WTC11 (cell line): ENCODE data around the gene RING1. TPM values are rescaled to one million over a fixed set of nuclear protein-coding genes. Genes with fewer than 3 reads are reported as not detected.

Experiments used
- AFF4 ChIP-seq: sonication (generic); formaldehyde crosslinking; IDR thresholded peaks from 2 replicates; pipeline ENCODE4 v1.8.1; 2023; ENCODE audit warnings: mild to moderate bottlenecking, missing genetic modification reagents, borderline replicate concordance
- ARID4B ChIP-seq: sonication (generic); formaldehyde crosslinking; IDR thresholded peaks from 2 replicates; pipeline ENCODE4 v1.8.0; 2023; ENCODE audit warnings: missing genetic modification reagents, mild to moderate bottlenecking, borderline replicate concordance
- CBFB ChIP-seq: sonication (generic); formaldehyde crosslinking; IDR thresholded peaks from 2 replicates; pipeline ENCODE4 v1.8.1; 2022; ENCODE audit warnings: mild to moderate bottlenecking, low read depth, missing genetic modification reagents
- FOXK1 ChIP-seq: sonication (generic); formaldehyde crosslinking; IDR thresholded peaks from 2 replicates; pipeline ENCODE4 v1.8.0; 2022; ENCODE audit warnings: mild to moderate bottlenecking, moderate library complexity, missing genetic modification reagents
- NFATC4 ChIP-seq: fragments of 250-450 bp; sonication (Bioruptor Pico); IDR thresholded peaks from 2 replicates; pipeline ENCODE4 v1.9.0; 2021; ENCODE audit warnings: mild to moderate bottlenecking
- RORB ChIP-seq: fragments of 250-450 bp; sonication (Bioruptor Pico); IDR thresholded peaks from 2 replicates; pipeline ENCODE4 v1.9.0; 2021; ENCODE audit warnings: mild to moderate bottlenecking
- SP1 ChIP-seq: sonication (generic); formaldehyde crosslinking; conservative IDR thresholded peaks from 2 replicates; pipeline ENCODE4 v1.8.1; 2022; ENCODE audit warnings: missing genetic modification reagents
- ZNF121 ChIP-seq: sonication (generic); formaldehyde crosslinking; IDR thresholded peaks from 2 replicates; pipeline ENCODE4 v1.8.0; 2023; ENCODE audit warnings: missing genetic modification reagents
- ZNF396 ChIP-seq: fragments of 250-450 bp; sonication (Bioruptor Pico); IDR thresholded peaks from 2 replicates; pipeline ENCODE4 v1.8.0; 2021; ENCODE audit warnings: mild to moderate bottlenecking, moderate library complexity, borderline replicate concordance
- ZSCAN18 ChIP-seq: fragments of 250-450 bp; sonication (Bioruptor Pico); IDR thresholded peaks from 2 replicates; pipeline ENCODE4 v2.1.2; 2022; ENCODE audit warnings: mild to moderate bottlenecking, moderate library complexity
- total RNA-seq: library from RNA; stranded (reverse); gene quantifications from 3 replicates; pipeline ENCODE4 v1.2.3, GENCODE V29; 2021
- TF ChIP-seq, protein P1 (sequence below): sonication (generic); formaldehyde crosslinking; IDR thresholded peaks from 2 replicates; pipeline ENCODE4 v1.8.0; 2023; ENCODE audit warnings: mild to moderate bottlenecking, missing genetic modification reagents
- TF ChIP-seq, protein P2 (sequence below): sonication (generic); formaldehyde crosslinking; IDR thresholded peaks from 2 replicates; pipeline ENCODE4 v1.8.1; 2023; ENCODE audit warnings: mild to moderate bottlenecking, missing genetic modification reagents
- TF ChIP-seq, protein P3 (sequence below): sonication (generic); formaldehyde crosslinking; IDR thresholded peaks from 2 replicates; pipeline ENCODE4 v1.8.0; 2022; ENCODE audit warnings: missing genetic modification reagents
- TF ChIP-seq, protein P4 (sequence below): sonication (generic); formaldehyde crosslinking; IDR thresholded peaks from 2 replicates; pipeline ENCODE4 v1.8.1; 2023; ENCODE audit warnings: mild to moderate bottlenecking, missing genetic modification reagents, moderate library complexity
- TF ChIP-seq, protein P5 (sequence below): sonication (generic); formaldehyde crosslinking; IDR thresholded peaks from 2 replicates; pipeline ENCODE4 v1.8.1; 2023; ENCODE audit warnings: mild to moderate bottlenecking, missing genetic modification reagents, moderate library complexity

RING1 gene
- total RNA-seq, 1 experiment from 2014 or later: 26.6 TPM

DNA sequence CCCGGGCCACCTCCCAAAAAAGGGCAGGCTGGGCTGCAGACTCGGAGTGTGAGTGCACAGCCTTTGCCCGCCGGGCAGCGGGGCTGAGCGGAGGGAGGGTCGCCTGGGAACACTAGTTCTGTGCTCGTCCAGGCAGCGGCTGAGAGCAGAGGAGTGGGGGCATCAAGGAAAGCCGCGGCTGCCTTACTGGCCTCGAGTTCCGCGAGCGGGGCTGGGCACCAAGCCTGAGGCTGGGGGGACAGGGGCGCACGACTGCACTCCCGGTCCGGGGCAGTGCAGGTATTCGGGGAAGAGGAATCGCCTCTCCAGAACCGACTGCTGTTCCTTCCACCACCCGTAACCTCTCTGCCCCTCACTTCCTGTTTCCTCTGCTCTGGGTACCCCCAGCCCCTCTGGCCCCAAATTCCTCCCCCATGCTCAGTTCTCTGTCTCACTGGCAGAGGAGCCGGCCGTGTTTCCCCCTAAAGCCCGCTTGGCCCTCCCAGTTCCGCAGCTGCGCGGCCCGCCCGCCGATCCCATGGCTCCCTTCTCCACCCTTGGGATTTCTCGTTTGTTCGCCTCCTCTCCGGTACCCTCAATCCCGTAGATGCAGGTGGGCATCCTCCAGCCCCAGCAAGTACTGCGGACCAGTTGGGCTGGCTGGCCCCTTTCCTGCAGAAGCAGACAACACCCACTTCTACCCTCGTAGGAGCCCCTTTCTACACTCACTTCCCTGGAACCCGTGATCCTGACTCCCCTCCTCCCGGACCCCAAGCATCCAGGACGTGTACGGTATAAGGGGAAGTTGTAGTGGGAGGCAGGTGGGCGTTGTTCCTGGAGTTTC, 5.1 kb downstream of the RING1 start (continued):
- TF ChIP-seq, protein P1, sequence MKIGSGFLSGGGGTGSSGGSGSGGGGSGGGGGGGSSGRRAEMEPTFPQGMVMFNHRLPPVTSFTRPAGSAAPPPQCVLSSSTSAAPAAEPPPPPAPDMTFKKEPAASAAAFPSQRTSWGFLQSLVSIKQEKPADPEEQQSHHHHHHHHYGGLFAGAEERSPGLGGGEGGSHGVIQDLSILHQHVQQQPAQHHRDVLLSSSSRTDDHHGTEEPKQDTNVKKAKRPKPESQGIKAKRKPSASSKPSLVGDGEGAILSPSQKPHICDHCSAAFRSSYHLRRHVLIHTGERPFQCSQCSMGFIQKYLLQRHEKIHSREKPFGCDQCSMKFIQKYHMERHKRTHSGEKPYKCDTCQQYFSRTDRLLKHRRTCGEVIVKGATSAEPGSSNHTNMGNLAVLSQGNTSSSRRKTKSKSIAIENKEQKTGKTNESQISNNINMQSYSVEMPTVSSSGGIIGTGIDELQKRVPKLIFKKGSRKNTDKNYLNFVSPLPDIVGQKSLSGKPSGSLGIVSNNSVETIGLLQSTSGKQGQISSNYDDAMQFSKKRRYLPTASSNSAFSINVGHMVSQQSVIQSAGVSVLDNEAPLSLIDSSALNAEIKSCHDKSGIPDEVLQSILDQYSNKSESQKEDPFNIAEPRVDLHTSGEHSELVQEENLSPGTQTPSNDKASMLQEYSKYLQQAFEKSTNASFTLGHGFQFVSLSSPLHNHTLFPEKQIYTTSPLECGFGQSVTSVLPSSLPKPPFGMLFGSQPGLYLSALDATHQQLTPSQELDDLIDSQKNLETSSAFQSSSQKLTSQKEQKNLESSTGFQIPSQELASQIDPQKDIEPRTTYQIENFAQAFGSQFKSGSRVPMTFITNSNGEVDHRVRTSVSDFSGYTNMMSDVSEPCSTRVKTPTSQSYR: no peak
- TF ChIP-seq, protein P2, sequence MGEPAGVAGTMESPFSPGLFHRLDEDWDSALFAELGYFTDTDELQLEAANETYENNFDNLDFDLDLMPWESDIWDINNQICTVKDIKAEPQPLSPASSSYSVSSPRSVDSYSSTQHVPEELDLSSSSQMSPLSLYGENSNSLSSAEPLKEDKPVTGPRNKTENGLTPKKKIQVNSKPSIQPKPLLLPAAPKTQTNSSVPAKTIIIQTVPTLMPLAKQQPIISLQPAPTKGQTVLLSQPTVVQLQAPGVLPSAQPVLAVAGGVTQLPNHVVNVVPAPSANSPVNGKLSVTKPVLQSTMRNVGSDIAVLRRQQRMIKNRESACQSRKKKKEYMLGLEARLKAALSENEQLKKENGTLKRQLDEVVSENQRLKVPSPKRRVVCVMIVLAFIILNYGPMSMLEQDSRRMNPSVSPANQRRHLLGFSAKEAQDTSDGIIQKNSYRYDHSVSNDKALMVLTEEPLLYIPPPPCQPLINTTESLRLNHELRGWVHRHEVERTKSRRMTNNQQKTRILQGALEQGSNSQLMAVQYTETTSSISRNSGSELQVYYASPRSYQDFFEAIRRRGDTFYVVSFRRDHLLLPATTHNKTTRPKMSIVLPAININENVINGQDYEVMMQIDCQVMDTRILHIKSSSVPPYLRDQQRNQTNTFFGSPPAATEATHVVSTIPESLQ: no peak
- TF ChIP-seq NFATC4 (CRISPR knock-in tag) (0 out of 2 replicates have a peak, but pooled peaks have one; percentile 25), FOXK1 (CRISPR knock-in tag) (no peak), AFF4 (CRISPR knock-in tag) (no peak), ARID4B (CRISPR knock-in tag) (peak; percentile 69; the same call in 1 of the 2 replicates), SP1 (no peak), RORB (CRISPR knock-in tag) (no peak), ZNF121 (CRISPR knock-in tag) (no peak), CBFB (CRISPR knock-in tag) (no peak), ZSCAN18 (CRISPR knock-in tag) (no peak), ZNF396 (no peak)
- TF ChIP-seq, protein P3, sequence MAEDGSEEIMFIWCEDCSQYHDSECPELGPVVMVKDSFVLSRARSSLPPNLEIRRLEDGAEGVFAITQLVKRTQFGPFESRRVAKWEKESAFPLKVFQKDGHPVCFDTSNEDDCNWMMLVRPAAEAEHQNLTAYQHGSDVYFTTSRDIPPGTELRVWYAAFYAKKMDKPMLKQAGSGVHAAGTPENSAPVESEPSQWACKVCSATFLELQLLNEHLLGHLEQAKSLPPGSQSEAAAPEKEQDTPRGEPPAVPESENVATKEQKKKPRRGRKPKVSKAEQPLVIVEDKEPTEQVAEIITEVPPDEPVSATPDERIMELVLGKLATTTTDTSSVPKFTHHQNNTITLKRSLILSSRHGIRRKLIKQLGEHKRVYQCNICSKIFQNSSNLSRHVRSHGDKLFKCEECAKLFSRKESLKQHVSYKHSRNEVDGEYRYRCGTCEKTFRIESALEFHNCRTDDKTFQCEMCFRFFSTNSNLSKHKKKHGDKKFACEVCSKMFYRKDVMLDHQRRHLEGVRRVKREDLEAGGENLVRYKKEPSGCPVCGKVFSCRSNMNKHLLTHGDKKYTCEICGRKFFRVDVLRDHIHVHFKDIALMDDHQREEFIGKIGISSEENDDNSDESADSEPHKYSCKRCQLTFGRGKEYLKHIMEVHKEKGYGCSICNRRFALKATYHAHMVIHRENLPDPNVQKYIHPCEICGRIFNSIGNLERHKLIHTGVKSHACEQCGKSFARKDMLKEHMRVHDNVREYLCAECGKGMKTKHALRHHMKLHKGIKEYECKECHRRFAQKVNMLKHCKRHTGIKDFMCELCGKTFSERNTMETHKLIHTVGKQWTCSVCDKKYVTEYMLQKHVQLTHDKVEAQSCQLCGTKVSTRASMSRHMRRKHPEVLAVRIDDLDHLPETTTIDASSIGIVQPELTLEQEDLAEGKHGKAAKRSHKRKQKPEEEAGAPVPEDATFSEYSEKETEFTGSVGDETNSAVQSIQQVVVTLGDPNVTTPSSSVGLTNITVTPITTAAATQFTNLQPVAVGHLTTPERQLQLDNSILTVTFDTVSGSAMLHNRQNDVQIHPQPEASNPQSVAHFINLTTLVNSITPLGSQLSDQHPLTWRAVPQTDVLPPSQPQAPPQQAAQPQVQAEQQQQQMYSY: no peak
- TF ChIP-seq, protein P4, sequence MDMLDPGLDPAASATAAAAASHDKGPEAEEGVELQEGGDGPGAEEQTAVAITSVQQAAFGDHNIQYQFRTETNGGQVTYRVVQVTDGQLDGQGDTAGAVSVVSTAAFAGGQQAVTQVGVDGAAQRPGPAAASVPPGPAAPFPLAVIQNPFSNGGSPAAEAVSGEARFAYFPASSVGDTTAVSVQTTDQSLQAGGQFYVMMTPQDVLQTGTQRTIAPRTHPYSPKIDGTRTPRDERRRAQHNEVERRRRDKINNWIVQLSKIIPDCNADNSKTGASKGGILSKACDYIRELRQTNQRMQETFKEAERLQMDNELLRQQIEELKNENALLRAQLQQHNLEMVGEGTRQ (CRISPR knock-in tag): no peak
- TF ChIP-seq, protein P5, sequence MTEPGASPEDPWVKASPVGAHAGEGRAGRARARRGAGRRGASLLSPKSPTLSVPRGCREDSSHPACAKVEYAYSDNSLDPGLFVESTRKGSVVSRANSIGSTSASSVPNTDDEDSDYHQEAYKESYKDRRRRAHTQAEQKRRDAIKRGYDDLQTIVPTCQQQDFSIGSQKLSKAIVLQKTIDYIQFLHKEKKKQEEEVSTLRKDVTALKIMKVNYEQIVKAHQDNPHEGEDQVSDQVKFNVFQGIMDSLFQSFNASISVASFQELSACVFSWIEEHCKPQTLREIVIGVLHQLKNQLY (CRISPR knock-in tag): no peak
